Right lobe of liver (tissue), 6 donors: Measurements from ENCODE around the gene NRCAM. TPM values are rescaled to one million over a fixed set of nuclear protein-coding genes. Genes with fewer than 3 reads are reported as not detected.

ENCODE experiments used
- ATAC-seq, 4 donors: fragments of 200-7000 bp; cut with Tn5 transposase; one replicate each; pipeline ENCODE4 v1.9.1; 2020; ENCODE audit warnings: mild to moderate bottlenecking in 4 of 4, moderate library complexity in 4 of 4
- DNase-seq, 3 donors: peaks; one replicate each; pipeline ENCODE4 v3.0.0-alpha.2; 2020
- H3K27ac ChIP-seq, 3 donors: fragments of 200-600 bp; one replicate each; pipeline ENCODE4 v1.8.0; 2022
- H3K27me3 ChIP-seq, 2 donors: fragments of 200-600 bp; one replicate each; pipeline ENCODE4 v1.8.0; 2022
- H3K36me3 ChIP-seq, 4 donors: fragments of 200-600 bp; sonication (generic) in 1 of 4; one replicate each; pipeline versions ENCODE4 v1.5.1 to v1.8.0; 2017 to 2022; ENCODE audit warnings: control low read depth in 1 of 4
- H3K4me1 ChIP-seq, 4 donors: fragments of 200-600 bp; sonication (generic) in 1 of 4; one replicate each; pipeline versions ENCODE4 v1.5.1 to v1.8.0; 2017 to 2022; ENCODE audit warnings: control low read depth in 1 of 4
- H3K4me3 ChIP-seq, 3 donors: fragments of 200-600 bp; one replicate each; pipeline ENCODE4 v1.8.0; 2022
- H3K9me3 ChIP-seq, 4 donors: fragments of 200-600 bp; sonication (generic) in 1 of 4; one replicate each; pipeline versions ENCODE4 v1.5.1 to v1.8.0; 2017 to 2022; ENCODE audit warnings: control low read depth in 1 of 4
- CTCF ChIP-seq, 4 donors: fragments of 200-600 bp in 3 of 4; fragments of 450-650 bp in 1 of 4; IDR thresholded peaks; one replicate each; pipeline versions ENCODE4 v1.5.1 to v1.8.0; 2016 to 2022; ENCODE audit warnings: antibody characterized with exemption in 4 of 4, mild to moderate bottlenecking in 2 of 4
- POLR2A ChIP-seq: fragments of 450-650 bp; IDR thresholded peaks from one replicate; pipeline ENCODE4 v1.6.1; 2017; ENCODE audit warnings: antibody characterized with exemption, mild to moderate bottlenecking
- WGBS: methylation state at CpG from one replicate; pipeline ENCODE4 v1.1.6; 2018; ENCODE audit warnings: low coverage, low lambda C conversion rate; ENCODE audit not compliant: insufficient coverage; ENCODE audit errors: missing lambda C conversion rate; 5-methylcytosine and 5-hydroxymethylcytosine counted together
- intact Hi-C, 2 donors: fragments of 100-400 bp; cut with DNase I; formaldehyde crosslinking; loops; one replicate each; pipeline versions ENCODE4 v1.11.2 to v1.14.1; 2022
- total RNA-seq, 6 experiments: library from RNA; depleted of rRNA in 2 of 6; stranded (reverse); fragments of >200 nt in 2 of 6; fragmentation: NEBNext Ultra II Directional in 3 of 6; extraction: Animal tissue kit (Norgen Biotek cat#: 25700) in 3 of 6; gene quantifications; one replicate each; pipeline versions ENCODE4 v1.1.0 to v1.2.4, GENCODE V29; 2016 to 2023
- donor health status: DM: no; HTN: yes; CAD: no.
- donor health status: DM: no; HTN: no; CAD: no.
- donor health status: DM: no; HTN: no; CAD: no.
- donor health status: DM: no; HTN: yes; CAD: no.
- donor health status: DM: no; HTN: yes; CAD: no.

Gene NRCAM
- total RNA-seq, 6 experiments from 2014 or later, result 0.16 to 1.9 (median 0.27) TPM

- TF ChIP-seq CTCF (IDR thresholded peaks at IDR 0.05), result no peak
- TF ChIP-seq POLR2A, result no peak
- Histone ChIP-seq H3K36me3 (no peaks in the 10 kb centered on the region), H3K27ac (no peak overlapping the region), H3K27me3 (no peaks in the 10 kb centered on the region), H3K9me3 (no peaks in the 10 kb centered on the region), H3K4me1 (no peaks in the 10 kb centered on the region), H3K4me3 (no peak overlapping the region)
- no peak for DNase-seq
- 88% methylated on average over 1 of the region's 1 CpG for WGBS
- ATAC-seq, result no peak
- intact Hi-C loops, result no loop called here
These were observed 139.5 kb downstream of the NRCAM start for GRCh38 chr7:108316708-108317107.

- Histone ChIP-seq H3K27ac (no peak overlapping the region), H3K27me3 (no peaks in the 10 kb centered on the region), H3K4me3 (no peak overlapping the region), H3K4me1 (no peaks in the 10 kb centered on the region), H3K9me3 (no peaks in the 10 kb centered on the region), H3K36me3 (no peaks in the 10 kb centered on the region)
- intact Hi-C loops, result no loop called here
- DNase-seq (no peak), ATAC-seq (no peak)
- no peak for TF ChIP-seq POLR2A
- no peak for TF ChIP-seq CTCF (IDR thresholded peaks at IDR 0.05)
These were observed 141.7 kb downstream of the NRCAM start for GRCh38 chr7:108314551-108314950.

- Histone ChIP-seq H3K36me3 (no peaks in the 10 kb centered on the region), H3K27me3 (no peaks in the 10 kb centered on the region), H3K4me1 (no peaks in the 10 kb centered on the region), H3K9me3 (no peaks in the 10 kb centered on the region), H3K4me3 (no peak overlapping the region), H3K27ac (no peak overlapping the region)
- no peak for TF ChIP-seq CTCF (IDR thresholded peaks at IDR 0.05)
- no peak for TF ChIP-seq POLR2A
- DNase-seq, result no peak
- intact Hi-C loops, result no loop called here
- 71% methylated on average over 2 of the region's 2 CpGs for WGBS
- ATAC-seq, result no peak
These were observed 142.2 kb downstream of the NRCAM start for GRCh38 chr7:108314049-108314448.

- Histone ChIP-seq H3K27me3 (no peaks in the 10 kb centered on the region), H3K4me1 (no peaks in the 10 kb centered on the region), H3K4me3 (no peak overlapping the region), H3K27ac (no peak overlapping the region), H3K9me3 (no peaks in the 10 kb centered on the region), H3K36me3 (no peaks in the 10 kb centered on the region)
- TF ChIP-seq CTCF (IDR thresholded peaks at IDR 0.05) (no peak), POLR2A (no peak)
- 52% methylated on average over 3 of the region's 3 CpGs for WGBS
- no peak for ATAC-seq
- no peak for DNase-seq
- intact Hi-C loops, result no loop called here
These were observed 143.2 kb downstream of the NRCAM start for GRCh38 chr7:108313086-108313485.
